ENCODE data around the gene SYNJ2.

- TF ChIP-seq POLR2A (IDR thresholded peaks at IDR 0.05): no peak
- no peak for TF ChIP-seq CTCF (IDR thresholded peaks at IDR 0.05)
- no peak for TF ChIP-seq EP300 (IDR thresholded peaks at IDR 0.05)
These were observed 104.4 kb downstream of the SYNJ2 start for GRCh38 chr6:158086054-158086503.
